Fibroblast of the aortic adventitia (primary cell): ENCODE measurements around the gene TFB2M. TPM values are rescaled to one million over a fixed set of nuclear protein-coding genes. Genes with fewer than 3 reads are reported as not detected.
"Not testable (repeated sequence)": the region's sequence is repeated elsewhere in the genome, so short reads cannot be mapped to it uniquely, and the experiment has no call there.

ENCODE experiments used
- DNase-seq: peaks from one replicate; pipeline ENCODE4 v3.0.0-alpha.2; 2010; ENCODE audit warnings: low read depth
- H3K4me3 ChIP-seq: 2 replicates; pipeline ENCODE4 v1.5.1; 2011; ENCODE audit warnings: low read depth, mild to moderate bottlenecking, control low read depth, low read length, moderate library complexity
- total RNA-seq: library from RNA; depleted of rRNA; stranded (reverse); fragments of >200 nt; gene quantifications from 2 replicates; pipeline ENCODE4 v1.2.3, GENCODE V29; 2012; ENCODE audit warnings: low replicate concordance
- TF ChIP-seq, protein P1 (sequence below): IDR thresholded peaks from 2 replicates; pipeline ENCODE4 v1.5.1; 2011; ENCODE audit warnings: mild to moderate bottlenecking, low read length, control low read depth, inconsistent platforms; ENCODE audit not compliant: insufficient read depth

Gene TFB2M, protein sequence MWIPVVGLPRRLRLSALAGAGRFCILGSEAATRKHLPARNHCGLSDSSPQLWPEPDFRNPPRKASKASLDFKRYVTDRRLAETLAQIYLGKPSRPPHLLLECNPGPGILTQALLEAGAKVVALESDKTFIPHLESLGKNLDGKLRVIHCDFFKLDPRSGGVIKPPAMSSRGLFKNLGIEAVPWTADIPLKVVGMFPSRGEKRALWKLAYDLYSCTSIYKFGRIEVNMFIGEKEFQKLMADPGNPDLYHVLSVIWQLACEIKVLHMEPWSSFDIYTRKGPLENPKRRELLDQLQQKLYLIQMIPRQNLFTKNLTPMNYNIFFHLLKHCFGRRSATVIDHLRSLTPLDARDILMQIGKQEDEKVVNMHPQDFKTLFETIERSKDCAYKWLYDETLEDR
- total RNA-seq, result 22.2 and 23.8 TPM in 2 replicates

DNA sequence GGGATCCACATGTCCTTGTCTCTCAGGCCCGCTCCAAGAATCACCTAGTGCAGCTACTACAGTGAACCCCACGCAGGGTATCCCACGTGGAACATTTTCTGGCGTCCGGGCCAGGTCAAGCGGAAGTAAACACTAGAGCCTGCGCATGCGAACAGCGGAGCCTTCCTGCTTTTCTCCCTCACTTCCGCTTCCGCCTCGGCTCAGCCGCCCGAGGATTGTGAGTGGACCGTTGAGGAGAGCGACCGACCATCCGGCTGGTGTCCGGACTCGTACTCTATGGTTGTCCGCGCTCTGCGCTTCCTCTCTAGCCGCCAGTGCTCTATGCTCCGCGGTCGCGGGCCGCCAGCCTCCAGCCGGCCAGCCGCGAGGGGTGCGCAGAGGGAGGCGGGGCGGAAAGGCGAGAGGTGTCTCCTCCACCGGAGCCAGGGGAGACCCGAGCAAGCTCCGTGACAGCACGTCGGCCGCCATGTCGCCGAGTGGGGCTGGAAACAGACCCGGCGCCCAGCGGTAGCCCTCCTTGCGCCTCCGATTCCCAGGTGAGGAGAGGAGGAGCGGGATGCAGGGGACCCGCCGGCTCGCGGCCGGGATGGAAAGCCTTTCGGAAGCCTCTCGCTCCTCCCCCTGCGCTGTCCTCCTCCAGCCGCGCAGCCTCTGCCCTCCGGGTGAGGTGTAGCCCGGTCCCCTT, at the start of gene TFB2M, which contains the start of gene CNST:
TSS of gene TFB2M (minus strand) at position 134 of the 685 bp plus-strand sequence. CDS start at position 11, 123 bp downstream.
TSS of gene CNST (plus strand) at position 329 of the 685 bp plus-strand sequence. CDS start 25,107 bp downstream, outside the sequence.
- DNase-seq, result peak; percentile 99
- TF ChIP-seq, protein P1, sequence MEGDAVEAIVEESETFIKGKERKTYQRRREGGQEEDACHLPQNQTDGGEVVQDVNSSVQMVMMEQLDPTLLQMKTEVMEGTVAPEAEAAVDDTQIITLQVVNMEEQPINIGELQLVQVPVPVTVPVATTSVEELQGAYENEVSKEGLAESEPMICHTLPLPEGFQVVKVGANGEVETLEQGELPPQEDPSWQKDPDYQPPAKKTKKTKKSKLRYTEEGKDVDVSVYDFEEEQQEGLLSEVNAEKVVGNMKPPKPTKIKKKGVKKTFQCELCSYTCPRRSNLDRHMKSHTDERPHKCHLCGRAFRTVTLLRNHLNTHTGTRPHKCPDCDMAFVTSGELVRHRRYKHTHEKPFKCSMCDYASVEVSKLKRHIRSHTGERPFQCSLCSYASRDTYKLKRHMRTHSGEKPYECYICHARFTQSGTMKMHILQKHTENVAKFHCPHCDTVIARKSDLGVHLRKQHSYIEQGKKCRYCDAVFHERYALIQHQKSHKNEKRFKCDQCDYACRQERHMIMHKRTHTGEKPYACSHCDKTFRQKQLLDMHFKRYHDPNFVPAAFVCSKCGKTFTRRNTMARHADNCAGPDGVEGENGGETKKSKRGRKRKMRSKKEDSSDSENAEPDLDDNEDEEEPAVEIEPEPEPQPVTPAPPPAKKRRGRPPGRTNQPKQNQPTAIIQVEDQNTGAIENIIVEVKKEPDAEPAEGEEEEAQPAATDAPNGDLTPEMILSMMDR, result no peak

DNA sequence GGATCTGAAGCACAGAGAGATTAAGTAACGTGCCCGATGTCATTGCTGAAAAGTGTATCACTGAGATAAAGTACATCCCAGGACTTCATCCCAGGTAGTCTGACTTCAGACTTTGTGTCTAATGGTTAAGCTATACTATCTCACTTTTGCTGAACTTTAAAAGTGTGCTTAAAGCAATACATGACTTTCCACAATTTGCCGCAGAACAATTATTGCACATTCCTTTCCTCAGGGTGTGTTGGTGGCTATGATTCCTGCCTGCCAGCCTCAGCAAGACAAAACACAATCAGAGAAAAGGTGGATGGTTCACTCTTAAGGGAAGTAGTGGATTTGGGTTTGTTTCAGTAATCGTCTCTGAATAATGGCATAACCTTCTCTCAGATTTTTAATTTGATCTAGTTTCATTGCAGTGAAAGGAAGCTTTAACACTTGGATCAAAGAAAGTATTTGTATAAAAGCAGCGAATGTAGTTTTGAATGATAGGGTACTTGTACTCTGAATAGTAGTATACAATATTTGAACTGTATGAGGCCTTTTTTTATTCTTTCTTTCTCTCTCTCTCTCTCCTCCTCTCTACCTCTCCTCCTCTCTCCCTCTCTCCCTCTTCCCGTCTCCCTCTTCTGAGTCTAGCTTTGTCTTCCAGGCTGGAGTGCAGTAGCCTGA, 47.2 kb upstream of the TFB2M start:
- H3K4me3 ChIP-seq, result no peak overlapping the region
- DNase-seq, result no peak
- TF ChIP-seq, protein P1, result no peak

More for the DNA sequence above, at the start of gene TFB2M, which contains the start of gene CNST:
- H3K4me3 ChIP-seq, result peak within 1 kb of the TSS; percentile 98

DNA sequence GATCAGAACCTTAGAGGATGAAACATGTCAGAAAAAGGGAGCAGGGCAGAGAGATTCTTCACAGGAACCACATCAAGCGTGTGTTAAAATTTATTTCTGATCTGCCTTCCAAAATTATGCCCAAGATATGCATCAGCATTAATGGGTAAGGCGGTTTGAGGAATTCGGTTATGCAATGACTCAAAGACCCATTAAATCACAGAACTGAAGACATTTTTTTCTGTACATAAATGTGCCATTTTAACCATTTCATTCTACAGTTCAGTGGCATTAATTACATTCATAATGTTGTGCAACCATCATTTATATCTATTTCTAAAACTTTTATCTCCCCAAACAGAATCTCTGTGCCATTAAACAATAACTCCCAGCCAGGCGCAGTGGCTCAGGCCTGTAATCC, 43.6 kb upstream of the TFB2M start:
- TF ChIP-seq, protein P1, result no peak

DNA sequence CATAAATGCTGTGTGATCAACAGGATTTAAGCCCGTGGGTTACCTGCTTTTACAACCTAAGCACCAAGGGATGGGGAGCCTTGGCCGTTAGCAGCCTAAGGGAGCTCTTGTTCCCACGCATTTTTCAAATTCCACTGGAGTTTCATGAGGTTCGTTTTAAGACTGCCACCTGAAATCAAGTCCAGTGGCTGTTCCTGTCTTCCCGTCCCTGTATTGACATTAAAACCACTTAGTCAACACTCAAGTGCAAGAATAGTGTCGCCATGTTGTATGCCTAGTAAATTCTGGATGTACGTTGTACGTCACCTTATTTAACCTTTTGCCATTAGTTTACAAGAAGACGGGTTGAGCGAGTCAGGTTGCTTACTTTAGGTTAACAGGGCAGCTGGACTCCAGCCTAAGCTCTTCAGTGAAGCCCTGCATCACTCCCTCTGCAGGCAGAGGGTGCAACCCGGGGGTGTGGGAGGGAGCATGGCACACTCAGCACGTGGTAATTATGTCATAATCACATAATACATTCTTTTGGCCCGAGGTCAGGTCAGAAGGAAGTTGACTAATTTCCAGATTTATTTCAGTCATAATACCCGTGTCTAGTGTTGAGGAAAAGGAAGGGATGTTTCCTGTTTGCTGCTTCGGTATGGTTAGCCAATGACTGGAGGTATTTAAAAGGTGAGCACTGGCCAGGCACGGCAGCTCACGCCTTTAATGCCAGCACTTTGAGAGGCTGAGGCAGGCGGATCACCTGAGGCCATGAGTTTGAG, 42.7 kb upstream of the TFB2M start:
- peak; percentile 83 for DNase-seq
- TF ChIP-seq, protein P1, result peak; percentile 30
- H3K4me3 ChIP-seq, result no peak overlapping the region

More for the DNA sequence above, 43.6 kb upstream of the TFB2M start:
- DNase-seq, result no peak
- no peak overlapping the region for H3K4me3 ChIP-seq

DNA sequence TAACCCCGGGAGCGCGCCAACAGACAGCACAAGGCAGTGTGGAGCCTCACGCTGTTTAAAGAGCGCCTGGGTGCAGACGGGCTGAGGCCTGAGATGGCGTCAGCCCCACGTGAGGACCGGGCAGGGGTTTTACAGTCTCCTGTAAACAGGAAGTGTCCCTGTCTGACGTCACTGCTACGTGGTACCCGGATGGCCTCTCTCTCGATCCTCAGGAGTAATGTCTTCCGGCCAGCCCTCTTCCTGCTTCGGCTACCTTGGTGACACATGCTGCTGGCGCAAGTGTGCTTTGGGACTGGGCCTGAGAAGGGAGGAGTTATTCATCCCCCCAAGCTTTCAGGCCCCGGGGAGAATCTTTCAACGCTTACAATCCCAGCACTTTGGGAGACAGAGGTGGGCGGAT, 41.4 kb upstream of the TFB2M start:
- H3K4me3 ChIP-seq, result no peak overlapping the region
- TF ChIP-seq, protein P1, result no peak
- no peak for DNase-seq

DNA sequence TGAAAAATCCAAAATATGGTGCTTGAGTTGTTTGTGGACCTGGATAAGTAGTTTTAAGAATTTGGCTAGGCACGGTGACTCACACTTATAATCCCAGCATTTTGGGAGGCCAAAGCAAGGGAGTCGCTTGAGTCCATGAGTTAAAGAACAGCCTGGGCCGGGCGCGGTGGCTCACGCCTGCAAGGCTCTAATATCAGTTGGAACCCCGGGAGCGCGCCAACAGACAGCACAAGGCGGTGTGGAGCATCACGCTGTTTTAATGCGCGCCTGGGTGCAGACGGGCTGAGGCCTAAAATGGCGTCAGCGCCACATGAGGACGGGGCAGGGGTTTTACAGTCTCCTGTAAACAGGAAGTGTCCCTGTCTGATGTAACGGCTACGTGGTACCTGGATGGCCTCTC, 39.2 kb upstream of the TFB2M start:
- DNase-seq, H3K4me3 ChIP-seq: not testable (repeated sequence)
